Neural cell (in vitro differentiated cells): ENCODE data around the gene TUT1. TPM values are rescaled to one million over a fixed set of nuclear protein-coding genes. Genes with fewer than 3 reads are reported as not detected.

Experiments
- H2AFZ ChIP-seq: fragments of 200-600, 300-800 bp; sonication (generic), shearing (Covaris generic); 2 replicates; pipeline ENCODE4 v1.6.0; 2014; ENCODE audit warnings: low read depth, mild to moderate bottlenecking, antibody characterized with exemption, low read length, moderate library complexity
- H3F3A ChIP-seq: fragments of 200-600 bp; shearing (Covaris generic); 2 replicates; pipeline ENCODE4 v1.6.1; 2016; ENCODE audit warnings: mild to moderate bottlenecking, moderate library complexity, mixed read lengths, antibody characterized with exemption, low read length; ENCODE audit not compliant: insufficient read depth, poor library complexity, severe bottlenecking
- H3K27ac ChIP-seq: fragments of 200-600, 300-800 bp; sonication (generic), shearing (Covaris generic); 2 replicates; pipeline ENCODE4 v1.5.1; 2014; ENCODE audit warnings: mild to moderate bottlenecking, low read length, moderate library complexity
- H3K27me3 ChIP-seq: fragments of 300-800, 200-600 bp; sonication (generic), shearing (Covaris generic); 2 replicates; pipeline ENCODE4 v1.6.0; 2014; ENCODE audit warnings: mild to moderate bottlenecking, low read depth, low read length, moderate library complexity; ENCODE audit not compliant: insufficient read depth
- H3K36me3 ChIP-seq: fragments of 300-800, 200-600 bp; sonication (generic), shearing (Covaris generic); 2 replicates; pipeline ENCODE4 v1.5.1; 2014; ENCODE audit warnings: mild to moderate bottlenecking, antibody characterized with exemption, low read length, moderate library complexity; ENCODE audit not compliant: insufficient read depth
- H3K4me2 ChIP-seq: fragments of 300-800, 200-600 bp; sonication (generic), shearing (Covaris generic); 2 replicates; pipeline ENCODE4 v1.6.0; 2014; ENCODE audit warnings: mild to moderate bottlenecking, low read length
- H3K4me3 ChIP-seq: fragments of 300-800, 200-600 bp; sonication (generic), shearing (Covaris generic); 2 replicates; pipeline ENCODE4 v1.5.1; 2014; ENCODE audit warnings: mild to moderate bottlenecking, low read length, moderate library complexity
- H3K79me2 ChIP-seq: fragments of 200-600 bp; shearing (Covaris generic); replicated peaks from 2 replicates; pipeline ENCODE4 v1.6.0; 2014; ENCODE audit warnings: mild to moderate bottlenecking, low read length, moderate library complexity; ENCODE audit not compliant: insufficient read depth
- H3K9ac ChIP-seq: fragments of 300-800, 200-600 bp; sonication (generic), shearing (Covaris generic); 2 replicates; pipeline ENCODE4 v1.6.1; 2016; ENCODE audit warnings: mild to moderate bottlenecking, low read length, mixed read lengths
- H3K9me2 ChIP-seq: fragments of 200-600 bp; shearing (Covaris generic); 2 replicates; pipeline ENCODE4 v1.6.1; 2016; ENCODE audit warnings: mild to moderate bottlenecking, low read length, mixed read lengths; ENCODE audit not compliant: insufficient read depth
- H3K9me3 ChIP-seq: fragments of 200-600, 300-800 bp; sonication (generic), shearing (Covaris generic); 2 replicates; pipeline ENCODE4 v1.6.1; 2016; ENCODE audit warnings: mild to moderate bottlenecking, mixed run types, low read length, moderate library complexity, mixed read lengths
- H4K20me1 ChIP-seq: fragments of 200-600 bp; shearing (Covaris generic); 2 replicates; pipeline ENCODE4 v1.6.1; 2016; ENCODE audit warnings: mild to moderate bottlenecking, mixed run types; ENCODE audit not compliant: insufficient read depth
- EP300 ChIP-seq: fragments of 450-650 bp; conservative IDR thresholded peaks from 2 replicates; pipeline ENCODE4 v1.6.1; 2014; ENCODE audit warnings: antibody characterized with exemption, mild to moderate bottlenecking, moderate library complexity; ENCODE audit not compliant: poor library complexity, severe bottlenecking
- EZH2 ChIP-seq: fragments of 200-600, 300-800 bp; shearing (Covaris generic), sonication (generic); IDR thresholded peaks from 2 replicates; pipeline ENCODE4 v1.6.1; 2014; ENCODE audit warnings: antibody characterized with exemption, low read length, borderline replicate concordance, mild to moderate bottlenecking; ENCODE audit not compliant: insufficient read depth, poor library complexity, severe bottlenecking
- MXI1 ChIP-seq: fragments of 450-650 bp; conservative IDR thresholded peaks from 2 replicates; pipeline ENCODE4 v1.6.1; 2014; ENCODE audit warnings: antibody characterized with exemption, mild to moderate bottlenecking; ENCODE audit not compliant: poor library complexity, severe bottlenecking
- POLR2AphosphoS5 ChIP-seq: IDR thresholded peaks from 2 replicates; pipeline ENCODE4 v1.6.1; 2012
- RAD21 ChIP-seq: fragments of 450-650 bp; conservative IDR thresholded peaks from 2 replicates; pipeline ENCODE4 v1.6.1; 2014; ENCODE audit warnings: antibody characterized with exemption, mild to moderate bottlenecking, moderate library complexity
- REST ChIP-seq: IDR thresholded peaks from 2 replicates; pipeline ENCODE4 v1.6.1; 2012; ENCODE audit warnings: borderline replicate concordance
- SMC3 ChIP-seq: fragments of 450-650 bp; conservative IDR thresholded peaks from 2 replicates; pipeline ENCODE4 v1.6.1; 2014; ENCODE audit warnings: antibody characterized with exemption, mild to moderate bottlenecking, moderate library complexity; ENCODE audit not compliant: poor library complexity
- TAF1 ChIP-seq: IDR thresholded peaks from 2 replicates; pipeline ENCODE4 v1.6.1; 2012; ENCODE audit warnings: low read depth
- polyA plus RNA-seq: library from polyadenylated mRNA; depleted of rRNA; stranded (reverse); fragments of >200 nt; gene quantifications from 2 replicates; pipeline ENCODE4 v1.2.3, GENCODE V29; 2014
- TF ChIP-seq, protein P1 (sequence below): fragments of 450-650 bp; IDR thresholded peaks from 2 replicates; pipeline ENCODE4 v1.5.1; 2014; ENCODE audit warnings: antibody characterized with exemption, mild to moderate bottlenecking, moderate library complexity; ENCODE audit not compliant: poor library complexity, severe bottlenecking

The TUT1 gene
- polyA plus RNA-seq, 1 donor from 2014 or later = 17.8 TPM

GRCh38 chr11:62545437-62546243 is 45.7 kb downstream of the TUT1 start:
- Histone ChIP-seq H3K27ac (no peak overlapping the region), H3K4me3 (peak overlapping the region; percentile 59), H2AFZ (no peak overlapping the region), H3K27me3 (peaks cover 60% of the 10 kb centered on the region), H3K36me3 (no peaks in the 10 kb centered on the region), H3K4me2 (peak overlapping the region; percentile 58), H3K9ac (peak overlapping the region; percentile 5), H3K9me2 (no peaks in the 10 kb centered on the region), H3K79me2 (no peaks in the 10 kb centered on the region), H4K20me1 (no peaks in the 10 kb centered on the region), H3F3A (no peaks in the 10 kb centered on the region), H3K9me3 (no peaks in the 10 kb centered on the region)
- TF ChIP-seq, protein P1, sequence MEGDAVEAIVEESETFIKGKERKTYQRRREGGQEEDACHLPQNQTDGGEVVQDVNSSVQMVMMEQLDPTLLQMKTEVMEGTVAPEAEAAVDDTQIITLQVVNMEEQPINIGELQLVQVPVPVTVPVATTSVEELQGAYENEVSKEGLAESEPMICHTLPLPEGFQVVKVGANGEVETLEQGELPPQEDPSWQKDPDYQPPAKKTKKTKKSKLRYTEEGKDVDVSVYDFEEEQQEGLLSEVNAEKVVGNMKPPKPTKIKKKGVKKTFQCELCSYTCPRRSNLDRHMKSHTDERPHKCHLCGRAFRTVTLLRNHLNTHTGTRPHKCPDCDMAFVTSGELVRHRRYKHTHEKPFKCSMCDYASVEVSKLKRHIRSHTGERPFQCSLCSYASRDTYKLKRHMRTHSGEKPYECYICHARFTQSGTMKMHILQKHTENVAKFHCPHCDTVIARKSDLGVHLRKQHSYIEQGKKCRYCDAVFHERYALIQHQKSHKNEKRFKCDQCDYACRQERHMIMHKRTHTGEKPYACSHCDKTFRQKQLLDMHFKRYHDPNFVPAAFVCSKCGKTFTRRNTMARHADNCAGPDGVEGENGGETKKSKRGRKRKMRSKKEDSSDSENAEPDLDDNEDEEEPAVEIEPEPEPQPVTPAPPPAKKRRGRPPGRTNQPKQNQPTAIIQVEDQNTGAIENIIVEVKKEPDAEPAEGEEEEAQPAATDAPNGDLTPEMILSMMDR = peak; percentile 20
- TF ChIP-seq REST (no peak), SMC3 (peak; percentile 30)

- Histone ChIP-seq H4K20me1 (no peaks in the 10 kb centered on the region), H3K36me3 (no peaks in the 10 kb centered on the region), H3K27ac (no peak overlapping the region), H3K9me3 (no peaks in the 10 kb centered on the region), H3K4me3 (peak overlapping the region; percentile 59), H3K9me2 (no peaks in the 10 kb centered on the region), H3K27me3 (peaks cover 60% of the 10 kb centered on the region), H3K9ac (peak overlapping the region; percentile 5), H2AFZ (no peak overlapping the region), H3F3A (no peaks in the 10 kb centered on the region), H3K4me2 (no peak overlapping the region), H3K79me2 (no peaks in the 10 kb centered on the region)
- TF ChIP-seq EP300 (no peak), MXI1 (no peak), REST (no peak), SMC3 (no peak), EZH2 (no peak), TAF1 (no peak), POLR2AphosphoS5 (no peak), RAD21 (no peak)
- TF ChIP-seq, protein P1 = no peak
Observed at GRCh38 chr11:62544581-62545436, 46.5 kb downstream of the TUT1 start.
